ENCODE measurements around the gene MIB2.

- TF ChIP-seq POLR2A (IDR thresholded peaks at IDR 0.05) (no peak), CTCF (IDR thresholded peaks at IDR 0.05) (no peak), EP300 (IDR thresholded peaks at IDR 0.05) (no peak)
Measured at GRCh38 chr1:1625824-1626206, 10.5 kb downstream of the MIB2 start.

Measured in tibial nerve (tissue), 4 donors.